NCI-H1930 (cell line): ENCODE data around the gene DENND6A.
"Not testable (repeated sequence)": the region's sequence is repeated elsewhere in the genome, so short reads cannot be mapped to it uniquely, and the experiment has no call there.

Source experiments
- DNase-seq, 2 experiments: peaks; one replicate each; lab custom pipeline; 2025; lab: John Stamatoyannopoulos, UW

The DENND6A gene

GRCh38 chr3:57692396-57693147, at the start of gene DENND6A:
DENND6A (minus strand) TSS chr3:57693077; CDS start chr3:57693018, 59 bp downstream.
- DNase-seq, result peak; percentile 84 to 90

- DNase-seq, result no peak
Observed at GRCh38 chr3:57740027-57740426, 47.1 kb upstream of the DENND6A start.

- no peak for DNase-seq
Observed at GRCh38 chr3:57738391-57738790, 45.5 kb upstream of the DENND6A start.

- no peak for DNase-seq
Observed at GRCh38 chr3:57737840-57738239, 45.0 kb upstream of the DENND6A start.

- no peak for DNase-seq
Observed at GRCh38 chr3:57735405-57735804, 42.5 kb upstream of the DENND6A start.

GRCh38 chr3:57733790-57734189, 40.9 kb upstream of the DENND6A start:
- DNase-seq, result no peak

- no peak for DNase-seq
Observed at GRCh38 chr3:57731311-57731710, 38.4 kb upstream of the DENND6A start.

- DNase-seq, result no peak
Observed at GRCh38 chr3:57730682-57731081, 37.8 kb upstream of the DENND6A start.

- no peak for DNase-seq
Observed at GRCh38 chr3:57729334-57730045, 36.6 kb upstream of the DENND6A start.

GRCh38 chr3:57727106-57727505, 34.2 kb upstream of the DENND6A start:
- no peak for DNase-seq

- DNase-seq, result no peak
Observed at GRCh38 chr3:57726397-57726796, 33.5 kb upstream of the DENND6A start.

- DNase-seq, result no peak
Observed at GRCh38 chr3:57718118-57718517, 25.2 kb upstream of the DENND6A start.

- no peak for DNase-seq
Observed at GRCh38 chr3:57717205-57717868, 24.5 kb upstream of the DENND6A start.

- no peak for DNase-seq
Observed at GRCh38 chr3:57715686-57716085, 22.8 kb upstream of the DENND6A start.

GRCh38 chr3:57709559-57709958, 16.7 kb upstream of the DENND6A start:
- no peak for DNase-seq

- DNase-seq, result no peak
Observed at GRCh38 chr3:57709031-57709430, 16.2 kb upstream of the DENND6A start.

- no peak for DNase-seq
Observed at GRCh38 chr3:57706462-57706861, 13.6 kb upstream of the DENND6A start.

GRCh38 chr3:57705351-57705750, 12.5 kb upstream of the DENND6A start:
- not testable (repeated sequence) for DNase-seq

GRCh38 chr3:57701781-57702180, 8.9 kb upstream of the DENND6A start:
- no peak for DNase-seq

- no peak for DNase-seq
Observed at GRCh38 chr3:57700737-57701136, 7.9 kb upstream of the DENND6A start.

GRCh38 chr3:57699591-57699990, 6.7 kb upstream of the DENND6A start:
- DNase-seq, result no peak

- DNase-seq, result no peak
Observed at GRCh38 chr3:57696801-57697321, 4.0 kb upstream of the DENND6A start.

GRCh38 chr3:57694146-57694545, 1.3 kb upstream of the DENND6A start:
- DNase-seq, result no peak
